GM06990 (cell line): Measurements from ENCODE around the gene GGA3.
"Not testable (repeated sequence)": the region's sequence is repeated elsewhere in the genome, so short reads cannot be mapped to it uniquely, and the experiment has no call there.

Source experiments
- DNase-seq: peaks from one replicate; pipeline ENCODE4 v3.0.0-alpha.2; 2011; ENCODE audit not compliant: insufficient read length; ENCODE audit errors: extremely low read depth
- H3K27me3 ChIP-seq: replicated peaks from 2 replicates; pipeline ENCODE4 v1.6.0; 2011; ENCODE audit warnings: low read length; ENCODE audit not compliant: control insufficient read depth, insufficient read depth
- H3K36me3 ChIP-seq: 2 replicates; pipeline ENCODE4 v1.5.1; 2011; ENCODE audit warnings: low read length; ENCODE audit not compliant: control insufficient read depth, insufficient read depth
- H3K4me3 ChIP-seq: replicated peaks from 2 replicates; pipeline ENCODE4 v1.5.1; 2011; ENCODE audit warnings: low read depth, mild to moderate bottlenecking, control low read depth, low read length
- CTCF ChIP-seq: IDR thresholded peaks from 2 replicates; pipeline ENCODE4 v1.5.1; 2011; ENCODE audit warnings: low read length, control low read depth, mild to moderate bottlenecking, inconsistent platforms; ENCODE audit not compliant: insufficient read depth, poor library complexity, severe bottlenecking

GGA3 gene

GRCh38 chr17:75288770-75289114, 27.3 kb upstream of the GGA3 start:
- TF ChIP-seq CTCF: no peak
- peak overlapping the region; percentile 88 for H3K4me3 ChIP-seq
- no peak for DNase-seq

GRCh38 chr17:75288359-75288758, 27.0 kb upstream of the GGA3 start:
- no peak for TF ChIP-seq CTCF
- Histone ChIP-seq H3K36me3 (peaks cover 15% of the 10 kb centered on the region), H3K27me3 (no peaks in the 10 kb centered on the region), H3K4me3 (peak overlapping the region; percentile 88)
- DNase-seq: no peak

More at GRCh38 chr17:75288770-75289114, 27.3 kb upstream of the GGA3 start:
- no peaks in the 10 kb centered on the region for H3K27me3 ChIP-seq
- H3K36me3 ChIP-seq: peaks cover 14% of the 10 kb centered on the region

GRCh38 chr17:75287221-75287620, 25.8 kb upstream of the GGA3 start:
- Histone ChIP-seq H3K4me3 (peak overlapping the region; percentile 33), H3K36me3 (peaks cover 16% of the 10 kb centered on the region), H3K27me3 (no peaks in the 10 kb centered on the region)
- no peak for DNase-seq
- no peak for TF ChIP-seq CTCF

- H3K4me3 ChIP-seq: no peak overlapping the region
- peaks cover 18% of the 10 kb centered on the region for H3K36me3 ChIP-seq
- no peaks in the 10 kb centered on the region for H3K27me3 ChIP-seq
- no peak for TF ChIP-seq CTCF
- DNase-seq: no peak
These were observed 23.7 kb upstream of the GGA3 start for GRCh38 chr17:75285123-75285522.

- H3K4me3 ChIP-seq, DNase-seq, H3K27me3 ChIP-seq: not testable (repeated sequence)
- peaks cover 17% of the 10 kb centered on the region for H3K36me3 ChIP-seq
These were observed 18.8 kb upstream of the GGA3 start for GRCh38 chr17:75280189-75280588.

- Histone ChIP-seq H3K4me3 (no peak overlapping the region), H3K27me3 (no peaks in the 10 kb centered on the region), H3K36me3 (peaks cover 25% of the 10 kb centered on the region)
- no peak for DNase-seq
- TF ChIP-seq CTCF: no peak
These were observed 16.3 kb upstream of the GGA3 start for GRCh38 chr17:75277664-75278071.
